Prostate gland (tissue), 2 donors: ENCODE data around the gene IRF2BP1. TPM values are rescaled to one million over a fixed set of nuclear protein-coding genes. Genes with fewer than 3 reads are reported as not detected.
"Not testable (repeated sequence)": the region's sequence is repeated elsewhere in the genome, so short reads cannot be mapped to it uniquely, and the experiment has no call there.

ENCODE experiments used
- DNase-seq: peaks from one replicate; pipeline ENCODE4 v3.0.0-alpha.2; 2019; ENCODE audit warnings: low spot score
- H3K27ac ChIP-seq, 2 donors: fragments of 200-600 bp; sonication (generic); 2 replicates each; pipeline ENCODE4 v1.5.1; 2017 to 2019
- H3K27me3 ChIP-seq: fragments of 200-600 bp; sonication (generic); replicated peaks from 2 replicates; pipeline ENCODE4 v1.5.1; 2019; ENCODE audit not compliant: insufficient read depth
- H3K36me3 ChIP-seq, 2 donors: fragments of 200-600 bp; sonication (generic); 1 replicate in 1 of 2; 2 replicates in 1 of 2; pipeline versions ENCODE4 v1.5.1 to v1.8.1; 2017 to 2019
- H3K4me1 ChIP-seq: fragments of 200-600 bp; sonication (generic); replicated peaks from 2 replicates; pipeline ENCODE4 v1.5.1; 2019
- H3K4me3 ChIP-seq, 2 donors: fragments of 200-600 bp; sonication (generic); 2 replicates each; pipeline ENCODE4 v1.5.1; 2017 to 2019
- H3K9me3 ChIP-seq: fragments of 200-600 bp; sonication (generic); 2 replicates; pipeline ENCODE4 v1.5.1; 2017
- CTCF ChIP-seq, 4 experiments: fragments of 200-600 bp in 2 of 4; fragments of 450-650 bp in 2 of 4; sonication (generic) in 2 of 4; IDR thresholded peaks; 1 replicate in 3 of 4; 2 replicates in 1 of 4; pipeline ENCODE4 v1.5.1; 2016 to 2019; ENCODE audit warnings: antibody characterized with exemption in 4 of 4, mild to moderate bottlenecking in 2 of 4, moderate library complexity in 2 of 4
- POLR2A ChIP-seq: fragments of 450-650 bp; IDR thresholded peaks from one replicate; pipeline ENCODE4 v1.6.1; 2016; ENCODE audit warnings: antibody characterized with exemption, mild to moderate bottlenecking
- POLR2AphosphoS5 ChIP-seq: sonication (generic); formaldehyde crosslinking; IDR thresholded peaks from one replicate; pipeline ENCODE4 v1.6.1; 2017; ENCODE audit warnings: antibody characterized with exemption
- WGBS: methylation state at CpG from one replicate; pipeline ENCODE4 v1.1.5; 2018; 5-methylcytosine and 5-hydroxymethylcytosine counted together
- intact Hi-C: fragments of 100-400 bp; cut with DNase I; formaldehyde crosslinking; loops from one replicate; pipeline ENCODE4 v1.14.2; 2022
- total RNA-seq, 2 donors: library from RNA; depleted of rRNA; stranded (reverse); fragments of >200 nt; gene quantifications; one replicate each; pipeline ENCODE4 v1.1.0, GENCODE V29; 2016

The IRF2BP1 gene
- total RNA-seq, 2 donors from 2014 or later, result 55.5 to 63.0 TPM

DNA sequence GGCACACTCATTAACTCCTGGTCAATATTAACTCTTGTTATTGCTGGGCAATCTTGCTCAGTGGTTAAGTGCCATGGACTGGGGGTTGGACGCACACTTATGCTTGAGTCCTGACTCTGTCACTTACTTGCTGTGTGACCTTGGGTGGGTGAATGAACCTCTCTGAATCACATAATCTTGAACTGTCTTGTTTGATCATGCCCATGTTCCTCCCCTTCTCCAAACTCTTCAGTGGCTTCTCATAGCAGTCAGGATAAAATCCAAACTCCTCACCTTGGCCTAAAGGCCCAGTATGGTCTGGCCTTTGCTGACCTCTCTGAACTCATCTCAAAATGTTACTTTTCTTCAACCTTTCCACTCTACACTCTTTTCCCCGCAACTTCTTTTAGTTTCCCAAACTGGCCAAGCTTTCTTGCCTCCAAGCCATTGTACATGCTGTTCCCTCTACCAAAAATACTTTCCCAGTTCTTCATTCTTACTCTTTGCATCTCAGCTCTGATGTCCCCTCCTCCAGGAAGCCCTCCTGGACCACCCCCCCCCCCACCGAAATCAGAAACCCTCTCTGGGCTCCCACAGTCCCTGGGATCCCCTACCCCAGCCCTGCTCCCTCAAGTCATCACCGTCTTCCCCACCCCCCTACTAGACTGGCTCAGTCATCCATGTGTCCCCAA, 14.1 kb upstream of the IRF2BP1 start:
- no peaks in the 10 kb centered on the region for H3K36me3 ChIP-seq
- TF ChIP-seq CTCF (IDR thresholded peaks at IDR 0.05), result no peak
- no peak for TF ChIP-seq POLR2AphosphoS5
- no peak for TF ChIP-seq POLR2A
- intact Hi-C loops, result no loop called here
- 94% methylated on average over 4 of the region's 4 CpGs for WGBS
- no peaks in the 10 kb centered on the region for H3K4me1 ChIP-seq
- DNase-seq, result no peak
- no peak overlapping the region for H3K4me3 ChIP-seq
- H3K27me3 ChIP-seq, result no peaks in the 10 kb centered on the region
- H3K9me3 ChIP-seq, result no peaks in the 10 kb centered on the region
- H3K27ac ChIP-seq, result no peak overlapping the region

- Histone ChIP-seq H3K4me1 (no peaks in the 10 kb centered on the region), H3K27me3 (no peaks in the 10 kb centered on the region), H3K27ac (no peak overlapping the region), H3K4me3 (no peak overlapping the region), H3K36me3 (no peaks in the 10 kb centered on the region), H3K9me3 (no peaks in the 10 kb centered on the region)
- TF ChIP-seq POLR2A (no peak), CTCF (IDR thresholded peaks at IDR 0.05) (no peak), POLR2AphosphoS5 (no peak)
- intact Hi-C loops, result no loop called here
- WGBS, result 93% methylated on average over 7 of the region's 7 CpGs
- no peak for DNase-seq
Measured at GRCh38 chr19:45899253-45899652, 13.3 kb upstream of the IRF2BP1 start.

DNA sequence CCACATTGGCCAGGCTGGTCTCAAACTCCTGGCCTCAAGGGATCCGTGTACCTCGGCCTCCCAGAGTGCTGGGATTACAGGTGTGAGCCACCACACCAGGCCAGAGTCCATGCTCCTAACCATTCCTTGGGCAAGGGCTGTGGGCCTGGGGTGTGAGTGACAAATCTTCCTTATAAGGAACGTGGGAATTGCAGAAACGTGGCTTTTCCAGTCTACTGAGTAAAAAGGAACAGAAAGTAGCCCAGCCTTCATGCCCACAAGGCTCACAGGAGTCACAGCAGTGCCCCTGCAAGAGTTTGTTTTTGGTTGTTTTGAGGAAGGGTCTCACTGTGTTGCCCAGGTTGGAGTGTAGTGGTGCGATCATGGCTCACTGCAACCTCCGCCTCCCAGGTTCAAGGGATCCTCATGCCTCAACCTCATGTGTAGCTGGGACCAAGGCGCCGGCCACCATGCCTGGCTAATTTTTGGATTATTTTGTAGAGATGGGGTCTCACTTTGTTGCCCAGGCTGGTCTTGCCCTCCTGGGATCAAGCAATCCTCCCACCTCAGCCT, 11.4 kb upstream of the IRF2BP1 start:
- no peaks in the 10 kb centered on the region for H3K4me1 ChIP-seq
- no peaks in the 10 kb centered on the region for H3K27me3 ChIP-seq
- TF ChIP-seq POLR2A (no peak), POLR2AphosphoS5 (no peak), CTCF (IDR thresholded peaks at IDR 0.05) (no peak)
- H3K4me3 ChIP-seq, result no peak overlapping the region
- DNase-seq, result no peak
- no peaks in the 10 kb centered on the region for H3K9me3 ChIP-seq
- no peak overlapping the region for H3K27ac ChIP-seq
- H3K36me3 ChIP-seq, result no peaks in the 10 kb centered on the region
- intact Hi-C loops, result no loop called here
- WGBS, result 94% methylated on average over 8 of the region's 8 CpGs

DNA sequence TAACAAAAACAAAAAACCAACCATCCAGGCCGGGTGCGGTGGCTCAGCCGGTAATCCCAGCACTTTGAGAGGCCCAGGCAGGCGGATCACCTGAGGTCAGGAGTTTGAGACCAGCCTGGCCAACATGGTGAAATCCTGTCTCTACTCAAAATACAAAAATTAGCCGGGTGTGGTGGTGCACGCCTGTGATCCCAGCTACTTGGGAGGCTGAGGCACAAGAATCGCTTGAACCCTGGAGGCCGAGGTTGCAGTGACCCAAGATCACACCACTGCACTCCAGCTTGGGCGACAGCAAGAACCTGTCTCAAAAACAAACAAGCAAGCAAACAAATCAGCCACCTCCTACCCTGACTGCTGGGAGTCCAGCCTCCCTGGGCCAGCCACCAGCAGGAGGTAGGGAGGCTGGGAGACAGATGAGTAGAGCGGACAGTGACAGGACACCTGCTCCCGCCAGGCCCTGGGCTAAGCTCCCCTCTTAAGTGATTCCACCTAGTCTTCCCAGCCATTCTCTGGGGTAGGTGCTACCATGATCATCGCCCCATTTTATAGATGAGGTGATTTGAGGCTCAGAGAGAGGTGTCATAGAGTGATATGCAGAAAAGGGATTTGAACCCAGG, 10.2 kb upstream of the IRF2BP1 start:
- H3K9me3 ChIP-seq, H3K4me3 ChIP-seq, H3K27me3 ChIP-seq, DNase-seq, H3K4me1 ChIP-seq, intact Hi-C loops, H3K27ac ChIP-seq, H3K36me3 ChIP-seq: not testable (repeated sequence)
- 81% methylated on average over 12 of the region's 12 CpGs for WGBS

- DNase-seq, result no peak
- H3K27ac ChIP-seq, result no peak overlapping the region
- intact Hi-C loops, result no loop called here
- H3K4me3 ChIP-seq, result no peak overlapping the region
- no peaks in the 10 kb centered on the region for H3K9me3 ChIP-seq
- TF ChIP-seq CTCF (IDR thresholded peaks at IDR 0.05), result no peak
- no peak for TF ChIP-seq POLR2A
- TF ChIP-seq POLR2AphosphoS5, result no peak
- no peaks in the 10 kb centered on the region for H3K36me3 ChIP-seq
- no peaks in the 10 kb centered on the region for H3K27me3 ChIP-seq
- no peaks in the 10 kb centered on the region for H3K4me1 ChIP-seq
- WGBS, result 30% methylated on average over 9 of the region's 9 CpGs
Measured at GRCh38 chr19:45895519-45895972, 9.6 kb upstream of the IRF2BP1 start.
